SK-N-SH (cell line): ENCODE results near the gene SEMA3C.

ENCODE experiments used
- EP300 ChIP-seq, 2 experiments: IDR thresholded peaks; 2 replicates each; pipeline versions ENCODE4 v1.4.0 to v1.6.1; 2012; ENCODE audit warnings: borderline replicate concordance in 1 of 2, low read depth in 1 of 2, low read length in 1 of 2
- FOXM1 ChIP-seq: IDR thresholded peaks from 2 replicates; pipeline ENCODE4 v1.4.0; 2012; ENCODE audit warnings: low read depth, mild to moderate bottlenecking
- JUND ChIP-seq: IDR thresholded peaks from 2 replicates; pipeline ENCODE4 v1.4.0; 2012
- MXI1 ChIP-seq: IDR thresholded peaks from 2 replicates; pipeline ENCODE4 v1.6.1; 2012; ENCODE audit warnings: mild to moderate bottlenecking, low read depth, low read length, improper control_type of control experiment
- POLR2AphosphoS5 ChIP-seq: IDR thresholded peaks from 2 replicates; pipeline ENCODE4 v1.6.1; 2012; ENCODE audit warnings: low read depth, low read length
- RAD21 ChIP-seq: IDR thresholded peaks from 2 replicates; pipeline ENCODE4 v1.6.1; 2012; ENCODE audit warnings: mild to moderate bottlenecking, low read length
- RFX5 ChIP-seq: IDR thresholded peaks from 2 replicates; pipeline ENCODE4 v1.6.1; 2012; ENCODE audit warnings: mild to moderate bottlenecking, improper control_type of control experiment, low read length
- TF ChIP-seq, protein P1 (sequence below): fragments of 200-600 bp; sonication (generic); IDR thresholded peaks from 2 replicates; pipeline ENCODE4 v1.6.1; 2017; ENCODE audit warnings: antibody characterized with exemption, mild to moderate bottlenecking, moderate library complexity

DNA sequence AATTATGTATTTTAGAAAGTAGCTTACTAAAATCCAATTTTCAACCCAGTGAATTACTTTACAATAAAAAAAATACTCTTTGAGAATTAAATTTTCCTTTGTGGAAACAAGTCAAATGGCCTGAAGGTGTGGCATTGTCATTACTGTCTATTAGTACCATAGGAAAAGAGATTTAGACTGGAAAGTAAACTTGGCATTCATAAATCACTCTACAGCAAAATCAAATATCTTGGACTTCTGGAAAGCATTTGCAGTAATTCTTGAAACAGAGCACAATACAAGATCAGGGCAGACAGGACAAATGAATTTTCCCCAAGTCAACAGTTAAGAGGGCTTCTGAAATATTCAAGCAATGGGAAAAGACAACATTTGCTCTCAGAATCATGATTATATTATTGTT is 28.0 kb upstream of the SEMA3C start:
- no peak for TF ChIP-seq RFX5
- TF ChIP-seq, protein P1, sequence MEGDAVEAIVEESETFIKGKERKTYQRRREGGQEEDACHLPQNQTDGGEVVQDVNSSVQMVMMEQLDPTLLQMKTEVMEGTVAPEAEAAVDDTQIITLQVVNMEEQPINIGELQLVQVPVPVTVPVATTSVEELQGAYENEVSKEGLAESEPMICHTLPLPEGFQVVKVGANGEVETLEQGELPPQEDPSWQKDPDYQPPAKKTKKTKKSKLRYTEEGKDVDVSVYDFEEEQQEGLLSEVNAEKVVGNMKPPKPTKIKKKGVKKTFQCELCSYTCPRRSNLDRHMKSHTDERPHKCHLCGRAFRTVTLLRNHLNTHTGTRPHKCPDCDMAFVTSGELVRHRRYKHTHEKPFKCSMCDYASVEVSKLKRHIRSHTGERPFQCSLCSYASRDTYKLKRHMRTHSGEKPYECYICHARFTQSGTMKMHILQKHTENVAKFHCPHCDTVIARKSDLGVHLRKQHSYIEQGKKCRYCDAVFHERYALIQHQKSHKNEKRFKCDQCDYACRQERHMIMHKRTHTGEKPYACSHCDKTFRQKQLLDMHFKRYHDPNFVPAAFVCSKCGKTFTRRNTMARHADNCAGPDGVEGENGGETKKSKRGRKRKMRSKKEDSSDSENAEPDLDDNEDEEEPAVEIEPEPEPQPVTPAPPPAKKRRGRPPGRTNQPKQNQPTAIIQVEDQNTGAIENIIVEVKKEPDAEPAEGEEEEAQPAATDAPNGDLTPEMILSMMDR: no peak
- TF ChIP-seq FOXM1: no peak
- no peak for TF ChIP-seq MXI1
- TF ChIP-seq RAD21: no peak
- no peak for TF ChIP-seq POLR2AphosphoS5
- no peak for TF ChIP-seq JUND
- peak in 1 of 2 experiments; percentile 82; a peak in 2 of 4 replicates for TF ChIP-seq EP300 (IDR thresholded peaks at IDR 0.05; ENCODE audit: borderline replicate concordance in 1 of 2, low read depth in 1 of 2, low read length in 1 of 2)
